Liver (tissue), 3 donors: ENCODE measurements around the gene AKAP10.

Source experiments
- CTCF ChIP-seq: fragments of 150-350 bp; IDR thresholded peaks from 2 replicates; pipeline ENCODE4 v1.5.1; 2017; ENCODE audit warnings: improper control_type of control experiment, low read depth, low read length; ENCODE audit not compliant: missing input control
- GABPA ChIP-seq, 2 donors: IDR thresholded peaks in 1 of 2; conservative IDR thresholded peaks in 1 of 2; 2 replicates each; pipeline ENCODE4 v1.6.1; 2016; ENCODE audit warnings: antibody characterized with exemption in 2 of 2, mild to moderate bottlenecking in 1 of 2, moderate library complexity in 1 of 2
- HNF4G ChIP-seq: IDR thresholded peaks from 2 replicates; pipeline ENCODE4 v1.6.1; 2016; ENCODE audit warnings: antibody characterized with exemption
- MAX ChIP-seq: IDR thresholded peaks from 2 replicates; pipeline ENCODE4 v1.6.1; 2016; ENCODE audit warnings: antibody characterized with exemption
- REST ChIP-seq: IDR thresholded peaks from 2 replicates; pipeline ENCODE4 v1.6.1; 2016; ENCODE audit warnings: antibody characterized with exemption, mild to moderate bottlenecking
- TAF1 ChIP-seq: conservative IDR thresholded peaks from 2 replicates; pipeline ENCODE4 v1.6.1; 2016; ENCODE audit warnings: antibody characterized with exemption, mild to moderate bottlenecking
- YY1 ChIP-seq: IDR thresholded peaks from 2 replicates; pipeline ENCODE4 v1.6.1; 2016; ENCODE audit warnings: antibody characterized with exemption, mild to moderate bottlenecking
- ZBTB33 ChIP-seq: IDR thresholded peaks from 2 replicates; pipeline ENCODE4 v1.6.1; 2016; ENCODE audit warnings: antibody characterized with exemption
- donor health status: healthy.
- donor health status: healthy.

- TF ChIP-seq CTCF (no peak), REST (no peak), HNF4G (no peak), ZBTB33 (no peak), TAF1 (no peak), YY1 (no peak), GABPA (IDR thresholded peaks at IDR 0.05 in 1 of 2, conservative IDR thresholded peaks at IDR 0.05 in 1 of 2) (no peak), MAX (no peak)
These were observed 34.4 kb upstream of the AKAP10 start for GRCh38 chr17:20012017-20012536.
